ENCODE measurements around the gene EMILIN2.

DNA sequence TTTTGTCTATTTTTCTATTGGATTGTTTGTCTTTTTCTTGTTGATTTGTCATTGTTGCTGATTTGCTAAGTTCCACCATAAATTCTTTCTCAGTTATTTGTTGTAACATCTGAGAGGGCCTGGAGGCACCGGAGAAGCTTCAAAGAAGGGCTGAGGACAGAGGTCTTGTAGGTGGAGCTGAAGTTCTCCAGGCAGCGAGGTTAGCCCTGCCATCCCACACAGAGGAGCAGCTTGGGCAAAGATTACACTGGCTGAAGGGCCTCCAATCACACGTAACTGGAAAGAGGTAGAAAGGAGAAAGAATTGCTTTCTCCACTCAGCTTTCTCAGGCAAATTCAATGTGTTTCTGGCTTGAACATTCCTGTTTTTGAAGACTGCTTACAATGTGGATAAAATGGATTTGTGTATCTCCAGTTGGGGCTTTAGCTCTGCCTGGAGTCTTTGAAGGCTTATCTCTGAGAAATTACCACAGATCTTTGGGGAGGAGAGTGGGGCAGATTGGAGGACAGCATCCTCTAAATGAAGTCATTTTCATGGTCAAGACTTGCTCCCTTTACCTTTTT lies 21.1 kb upstream of the EMILIN2 start:
- TF ChIP-seq, protein P1, sequence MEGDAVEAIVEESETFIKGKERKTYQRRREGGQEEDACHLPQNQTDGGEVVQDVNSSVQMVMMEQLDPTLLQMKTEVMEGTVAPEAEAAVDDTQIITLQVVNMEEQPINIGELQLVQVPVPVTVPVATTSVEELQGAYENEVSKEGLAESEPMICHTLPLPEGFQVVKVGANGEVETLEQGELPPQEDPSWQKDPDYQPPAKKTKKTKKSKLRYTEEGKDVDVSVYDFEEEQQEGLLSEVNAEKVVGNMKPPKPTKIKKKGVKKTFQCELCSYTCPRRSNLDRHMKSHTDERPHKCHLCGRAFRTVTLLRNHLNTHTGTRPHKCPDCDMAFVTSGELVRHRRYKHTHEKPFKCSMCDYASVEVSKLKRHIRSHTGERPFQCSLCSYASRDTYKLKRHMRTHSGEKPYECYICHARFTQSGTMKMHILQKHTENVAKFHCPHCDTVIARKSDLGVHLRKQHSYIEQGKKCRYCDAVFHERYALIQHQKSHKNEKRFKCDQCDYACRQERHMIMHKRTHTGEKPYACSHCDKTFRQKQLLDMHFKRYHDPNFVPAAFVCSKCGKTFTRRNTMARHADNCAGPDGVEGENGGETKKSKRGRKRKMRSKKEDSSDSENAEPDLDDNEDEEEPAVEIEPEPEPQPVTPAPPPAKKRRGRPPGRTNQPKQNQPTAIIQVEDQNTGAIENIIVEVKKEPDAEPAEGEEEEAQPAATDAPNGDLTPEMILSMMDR (conservative IDR thresholded peaks at IDR 0.05; ENCODE audit: low read length): no peak
- no peak for TF ChIP-seq EZH2phosphoT487 (IDR thresholded peaks at IDR 0.05; ENCODE audit: borderline replicate concordance, low read depth, low read length)
